GM12878 (cell line): ENCODE data around the gene NCAM2. TPM values are rescaled to one million over a fixed set of nuclear protein-coding genes. Genes with fewer than 3 reads are reported as not detected.

Experiments used
- ATAC-seq: fragments of 200-7000 bp; cut with Tn5 transposase; 3 replicates; pipeline ENCODE4 v1.9.1; 2020; ENCODE audit warnings: mild to moderate bottlenecking, moderate library complexity
- BruUV-seq: library from RNA; stranded (reverse); fragments of 400-500 nt; replicated peaks from 2 replicates; lab custom pipeline; 2021; lab: Mats Ljungman, UMichigan
- CTCF ChIA-PET: fragments of 300-600 bp; sonication (Branson Sonifier 250); formaldehyde crosslinking; extraction: SDS; loops from one replicate; lab custom pipeline; 2021; ENCODE audit warnings: inconsistent platforms; lab: Yijun Ruan, JAX
- POLR2A ChIA-PET: fragments of 350-600 bp; formaldehyde crosslinking; extraction: SDS; loops from one replicate; lab custom pipeline; 2021; ENCODE audit warnings: inconsistent platforms; lab: Charles Lee
- RAD21 ChIA-PET: fragments of 300-600 bp; sonication (Branson Sonifier 250); formaldehyde crosslinking; loops from one replicate; lab custom pipeline; 2023; ENCODE audit warnings: antibody characterized with exemption; ENCODE audit not compliant: unreplicated experiment; lab: Charles Lee
- SMC1A ChIA-PET: fragments of 300-600 bp; sonication (Branson Sonifier 250); formaldehyde crosslinking; loops from one replicate; lab custom pipeline; 2023; ENCODE audit not compliant: unreplicated experiment, uncharacterized antibody; lab: Charles Lee
- DNase-seq: peaks from one replicate; pipeline ENCODE4 v3.0.0-alpha.2; 2011; ENCODE audit warnings: low read depth, low spot score
- FAIRE-seq: peaks from 3 replicates; lab custom pipeline; 2011; peaks lifted over from hg19 to GRCh38; lab: Jason Lieb, UNC
- H2AFZ ChIP-seq: 2 replicates; pipeline ENCODE4 v1.6.0; 2011; ENCODE audit warnings: low read depth, low read length, control low read depth; ENCODE audit not compliant: control insufficient read depth
- H3K27ac ChIP-seq: 2 replicates; pipeline ENCODE4 v1.5.1; 2011; ENCODE audit warnings: control low read depth; ENCODE audit not compliant: control insufficient read depth, insufficient read depth
- H3K27me3 ChIP-seq, 2 experiments: replicated peaks in 1 of 2; 2 replicates each; pipeline versions ENCODE4 v1.6.0 to v1.6.1; 2011; ENCODE audit warnings: low read length in 1 of 2; ENCODE audit not compliant: control insufficient read depth in 2 of 2, insufficient read depth in 2 of 2
- H3K36me3 ChIP-seq, 2 experiments: 2 replicates each; pipeline ENCODE4 v1.5.1; 2011; ENCODE audit warnings: low read length in 1 of 2; ENCODE audit not compliant: control insufficient read depth in 2 of 2, insufficient read depth in 2 of 2
- H3K4me1 ChIP-seq: 2 replicates; pipeline ENCODE4 v1.6.1; 2011; ENCODE audit warnings: mild to moderate bottlenecking, low read length, moderate library complexity, mixed read lengths; ENCODE audit not compliant: control insufficient read depth, insufficient read depth
- H3K4me2 ChIP-seq: 2 replicates; pipeline ENCODE4 v1.6.0; 2011; ENCODE audit warnings: control low read depth; ENCODE audit not compliant: control insufficient read depth, insufficient read depth
- H3K4me3 ChIP-seq: fragments of 200-600 bp; sonication (generic); 2 replicates; pipeline ENCODE4 v1.5.1; 2016
- H3K79me2 ChIP-seq: 2 replicates; pipeline ENCODE4 v1.6.0; 2011; ENCODE audit warnings: low read length; ENCODE audit not compliant: control insufficient read depth, insufficient read depth
- H3K9ac ChIP-seq: 2 replicates; pipeline ENCODE4 v1.8.0; 2011; ENCODE audit warnings: low read length, control low read depth, mixed read lengths; ENCODE audit not compliant: control insufficient read depth, insufficient read depth
- H3K9me3 ChIP-seq: replicated peaks from 3 replicates; pipeline ENCODE4 v1.5.1; 2011; ENCODE audit warnings: mild to moderate bottlenecking, low read length; ENCODE audit not compliant: control insufficient read depth, insufficient read depth
- H4K20me1 ChIP-seq: 2 replicates; pipeline ENCODE4 v1.6.0; 2011; ENCODE audit not compliant: control insufficient read depth, insufficient read depth
- ATF3 ChIP-seq: IDR thresholded peaks from 2 replicates; pipeline ENCODE4 v1.6.1; 2011; ENCODE audit warnings: low read depth, mild to moderate bottlenecking, low read length, moderate library complexity, borderline replicate concordance; ENCODE audit errors: extremely low read depth
- BACH1 ChIP-seq: fragments of 450-650 bp; IDR thresholded peaks from 2 replicates; pipeline ENCODE4 v1.6.1; 2017; ENCODE audit warnings: mild to moderate bottlenecking, borderline replicate concordance
- FOXM1 ChIP-seq: IDR thresholded peaks from 2 replicates; pipeline ENCODE4 v1.6.1; 2012; ENCODE audit warnings: low read depth, mild to moderate bottlenecking, inconsistent platforms, low read length, moderate library complexity
- HDAC6 ChIP-seq: fragments of 200-600 bp; sonication (generic); IDR thresholded peaks from one replicate; pipeline ENCODE4 v1.8.0; 2017; ENCODE audit warnings: antibody characterized with exemption; ENCODE audit not compliant: unreplicated experiment
- PRDM15 ChIP-seq: fragments of 450-650 bp; formaldehyde crosslinking; IDR thresholded peaks from 2 replicates; pipeline ENCODE4 v1.4.0; 2020; ENCODE audit warnings: mild to moderate bottlenecking, moderate library complexity
- RBBP5 ChIP-seq: fragments of 200-600 bp; sonication (generic); conservative IDR thresholded peaks from 2 replicates; pipeline ENCODE4 v1.6.1; 2016
- RELA ChIP-seq: fragments of 450-650 bp; IDR thresholded peaks from 2 replicates; pipeline ENCODE4 v1.8.0; 2014; ENCODE audit warnings: borderline replicate concordance; ENCODE audit not compliant: partially characterized antibody
- SRF ChIP-seq, 2 experiments: IDR thresholded peaks; 2 replicates each; pipeline ENCODE4 v1.6.1; 2011; ENCODE audit warnings: low read depth in 2 of 2, low read length in 2 of 2, mild to moderate bottlenecking in 1 of 2, moderate library complexity in 1 of 2
- STAT1 ChIP-seq: fragments of 450-650 bp; conservative IDR thresholded peaks from 2 replicates; pipeline ENCODE4 v1.6.1; 2014; ENCODE audit warnings: antibody characterized with exemption, mild to moderate bottlenecking
- YY1 ChIP-seq: IDR thresholded peaks from 2 replicates; pipeline ENCODE4 v1.6.1; 2011; ENCODE audit warnings: low read depth, mild to moderate bottlenecking, low read length
- ZNF217 ChIP-seq: fragments of 450-650 bp; IDR thresholded peaks from 2 replicates; pipeline ENCODE4 v1.6.1; 2017; ENCODE audit warnings: antibody characterized with exemption, mild to moderate bottlenecking
- WGBS: methylation state at CpG from one replicate; pipeline ENCODE4 v1.1.6; 2016; ENCODE audit warnings: low lambda C conversion rate; ENCODE audit not compliant: insufficient replicate concordance, insufficient coverage; ENCODE audit errors: missing lambda C conversion rate; 5-methylcytosine and 5-hydroxymethylcytosine counted together
- in situ Hi-C: fragments of 300-500 bp; cut with MboI; formaldehyde crosslinking; loops from 9 replicates; pipeline ENCODE4 v1.14.3; 2018; ENCODE audit warnings: mixed read lengths
- intact Hi-C: fragments of 100-400 bp; cut with micrococcal nuclease; formaldehyde crosslinking; loops from one replicate; pipeline ENCODE4 v1.14.2; 2022; ENCODE audit not compliant: unreplicated experiment
- polyA plus RNA-seq, 11 experiments: library from polyadenylated mRNA; depleted of rRNA in 4 of 11; unstranded in 6 of 11; stranded (reverse) in 5 of 11; fragments of >200 nt; fragmentation: Nextera tagmentation in 4 of 11; fragmentation: Illumina TruSeq in 1 of 11; extraction: Ambion mirVana in 4 of 11; extraction: Trizol in 1 of 11; gene quantifications; 1 replicate in 1 of 11; 2 replicates in 10 of 11; pipeline versions ENCODE4 v1.2.1 to v1.2.3, GENCODE V29; 2011 to 2016; ENCODE audit warnings: inconsistent platforms in 2 of 11, missing spikeins in 2 of 11, low read depth in 1 of 11
- total RNA-seq, 4 experiments: library from RNA; depleted of rRNA in 3 of 4; stranded (reverse); fragments of >200 nt in 3 of 4; fragmentation: Illumina TruSeq in 1 of 4; extraction: Trizol in 1 of 4; gene quantifications; 2 replicates each; pipeline versions ENCODE4 v1.2.1 to v1.2.3, GENCODE V29; 2013 to 2021

NCAM2 gene
- total and polyA plus RNA-seq, 10 of the 15 experiments (the other 5 are each of a cell fraction or from before 2014, with no cell fraction given): 0.23 to 0.27 TPM; not detected in 8

- FAIRE-seq (no peak), DNase-seq (no peak), ATAC-seq (no peak)
- Histone ChIP-seq H4K20me1 (no peaks in the 10 kb centered on the region), H3K4me1 (no peaks in the 10 kb centered on the region), H3K9me3 (no peaks in the 10 kb centered on the region), H3K9ac (no peak overlapping the region), H3K4me3 (no peak overlapping the region), H3K27ac (no peak overlapping the region), H2AFZ (no peak overlapping the region), H3K36me3 (no peaks in the 10 kb centered on the region), H3K79me2 (no peaks in the 10 kb centered on the region), H3K4me2 (no peak overlapping the region), H3K27me3 (no peaks in the 10 kb centered on the region)
- intact Hi-C loops: no loop called here
- ChIA-PET CTCF (no interaction called here), RAD21 (no interaction called here), SMC1A (no interaction called here), POLR2A (no interaction called here)
- TF ChIP-seq FOXM1: no peak
- no peak for TF ChIP-seq RELA
- no peak for TF ChIP-seq HDAC6
- TF ChIP-seq SRF (IDR thresholded peaks at IDR 0.05; ENCODE audit: low read depth in 2 of 2, low read length in 2 of 2): no peak
- TF ChIP-seq STAT1: no peak
- no peak for TF ChIP-seq ATF3
- TF ChIP-seq ZNF217: no peak
- no peak for TF ChIP-seq BACH1
- TF ChIP-seq PRDM15 (CRISPR knock-in tag): no peak
- TF ChIP-seq RBBP5: no peak
- TF ChIP-seq YY1: no peak
- 3% methylated on average over 3 of the region's 3 CpGs for WGBS
- no TSS peak for BruUV-seq
- in situ Hi-C loops: no loop called here
Observed at GRCh38 chr21:21182401-21183010, 184.3 kb downstream of the NCAM2 start.
